ENCODE measurements around the gene CYLD. TPM values are rescaled to one million over a fixed set of nuclear protein-coding genes. Genes with fewer than 3 reads are reported as not detected.

Gene CYLD
- total and polyA plus RNA-seq, 3 donors from 2014 or later, result 37.4 to 89.3 (median 48.4) TPM

DNA sequence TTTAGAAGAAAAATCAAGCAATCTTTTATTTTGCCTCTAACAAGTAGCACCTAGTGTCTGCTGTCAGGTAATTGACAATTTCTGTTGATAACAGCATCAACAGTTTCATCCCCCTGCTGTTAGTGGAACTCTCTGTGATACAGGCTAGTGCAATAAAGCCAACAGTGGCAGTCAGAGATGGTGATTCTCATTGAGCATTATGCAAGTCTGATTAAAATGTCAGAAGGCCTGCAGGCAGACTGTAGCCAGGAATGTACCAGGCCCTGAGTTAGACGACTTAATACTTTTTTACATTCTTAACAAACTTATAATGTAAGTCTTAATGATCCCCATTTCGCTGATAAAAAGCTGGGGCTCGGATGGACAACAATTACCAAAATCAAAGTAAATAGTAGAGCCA, 14.6 kb downstream of the CYLD start:
- Histone ChIP-seq H3K27me3 (no peaks in the 10 kb centered on the region), H3K27ac (no peak overlapping the region), H3K9me3 (no peaks in the 10 kb centered on the region), H3K36me3 (ENCODE audit: low read depth, missing control alignments) (no peaks in the 10 kb centered on the region), H3K4me1 (no peaks in the 10 kb centered on the region), H3K4me3 (no peak overlapping the region)
- WGBS, 2 donors, result 80 to 85% methylated on average over 3 of the region's 3 CpGs
- no peak for DNase-seq
- no peak for TF ChIP-seq POLR2A (IDR thresholded peaks at IDR 0.05)
- intact Hi-C loops (cut with DNase I; ENCODE audit: low total_unique reads), result no loop called here

DNA sequence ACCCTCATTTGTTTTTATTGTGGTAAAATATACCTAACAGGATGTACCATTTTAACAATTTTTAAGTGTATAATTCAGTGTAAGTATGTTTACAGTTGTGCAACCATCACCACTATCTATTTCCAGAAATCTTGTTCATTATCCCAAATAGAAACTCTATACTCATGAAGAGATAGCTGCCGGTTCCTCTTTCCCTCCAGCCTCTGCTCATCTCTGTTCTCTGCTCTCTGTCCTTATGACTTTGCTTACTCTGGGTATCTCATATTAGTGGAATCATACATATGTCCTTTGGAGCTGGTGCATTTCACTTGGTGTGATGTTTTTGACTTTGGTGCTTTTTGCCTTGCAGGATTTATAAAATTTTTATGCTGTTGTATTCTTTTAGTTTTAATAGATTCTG, 19.4 kb downstream of the CYLD start:
- intact Hi-C loops (cut with DNase I; ENCODE audit: low total_unique reads), result no loop called here
- no peak overlapping the region for H3K4me3 ChIP-seq
- H3K36me3 ChIP-seq (ENCODE audit: low read depth, missing control alignments), result no peaks in the 10 kb centered on the region
- WGBS, 2 donors, result 74 to 91% methylated on average over 1 of the region's 1 CpG
- no peaks in the 10 kb centered on the region for H3K27me3 ChIP-seq
- no peak for TF ChIP-seq POLR2A (IDR thresholded peaks at IDR 0.05)
- TF ChIP-seq, protein P1, sequence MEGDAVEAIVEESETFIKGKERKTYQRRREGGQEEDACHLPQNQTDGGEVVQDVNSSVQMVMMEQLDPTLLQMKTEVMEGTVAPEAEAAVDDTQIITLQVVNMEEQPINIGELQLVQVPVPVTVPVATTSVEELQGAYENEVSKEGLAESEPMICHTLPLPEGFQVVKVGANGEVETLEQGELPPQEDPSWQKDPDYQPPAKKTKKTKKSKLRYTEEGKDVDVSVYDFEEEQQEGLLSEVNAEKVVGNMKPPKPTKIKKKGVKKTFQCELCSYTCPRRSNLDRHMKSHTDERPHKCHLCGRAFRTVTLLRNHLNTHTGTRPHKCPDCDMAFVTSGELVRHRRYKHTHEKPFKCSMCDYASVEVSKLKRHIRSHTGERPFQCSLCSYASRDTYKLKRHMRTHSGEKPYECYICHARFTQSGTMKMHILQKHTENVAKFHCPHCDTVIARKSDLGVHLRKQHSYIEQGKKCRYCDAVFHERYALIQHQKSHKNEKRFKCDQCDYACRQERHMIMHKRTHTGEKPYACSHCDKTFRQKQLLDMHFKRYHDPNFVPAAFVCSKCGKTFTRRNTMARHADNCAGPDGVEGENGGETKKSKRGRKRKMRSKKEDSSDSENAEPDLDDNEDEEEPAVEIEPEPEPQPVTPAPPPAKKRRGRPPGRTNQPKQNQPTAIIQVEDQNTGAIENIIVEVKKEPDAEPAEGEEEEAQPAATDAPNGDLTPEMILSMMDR (IDR thresholded peaks at IDR 0.05), result no peak
- DNase-seq, result no peak
- no peaks in the 10 kb centered on the region for H3K4me1 ChIP-seq
- H3K27ac ChIP-seq, result no peak overlapping the region
- H3K9me3 ChIP-seq, result no peaks in the 10 kb centered on the region

DNA sequence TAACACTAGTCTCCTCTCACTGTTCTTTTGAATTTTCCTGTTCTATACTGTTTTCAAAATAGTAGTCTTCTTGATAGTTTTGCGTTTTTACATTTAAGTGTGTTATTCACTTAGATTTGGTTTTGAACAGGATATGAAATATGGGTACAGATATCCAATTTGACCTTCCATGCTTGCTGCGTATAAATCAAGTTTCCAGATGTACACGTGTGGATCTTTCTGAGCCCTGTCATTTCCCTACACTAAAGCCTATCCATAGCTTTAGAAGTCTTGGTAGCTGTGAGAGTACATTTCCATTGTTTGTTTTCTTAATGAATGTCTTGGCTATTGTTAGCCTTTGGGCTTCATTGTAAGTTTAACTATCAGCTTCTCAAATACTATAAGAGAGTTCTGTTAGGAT, 20.4 kb downstream of the CYLD start:
- WGBS, 2 donors, result 81 to 87% methylated on average over 3 of the region's 3 CpGs
- no peak overlapping the region for H3K27ac ChIP-seq
- intact Hi-C loops (cut with DNase I; ENCODE audit: low total_unique reads), result no loop called here
- H3K4me3 ChIP-seq, result no peak overlapping the region
- no peak for DNase-seq
- H3K9me3 ChIP-seq, result no peaks in the 10 kb centered on the region
- H3K4me1 ChIP-seq, result no peaks in the 10 kb centered on the region
- TF ChIP-seq POLR2A (IDR thresholded peaks at IDR 0.05), result no peak
- TF ChIP-seq, protein P1 (IDR thresholded peaks at IDR 0.05), result no peak
- H3K36me3 ChIP-seq (ENCODE audit: low read depth, missing control alignments), result no peaks in the 10 kb centered on the region
- H3K27me3 ChIP-seq, result no peaks in the 10 kb centered on the region

DNA sequence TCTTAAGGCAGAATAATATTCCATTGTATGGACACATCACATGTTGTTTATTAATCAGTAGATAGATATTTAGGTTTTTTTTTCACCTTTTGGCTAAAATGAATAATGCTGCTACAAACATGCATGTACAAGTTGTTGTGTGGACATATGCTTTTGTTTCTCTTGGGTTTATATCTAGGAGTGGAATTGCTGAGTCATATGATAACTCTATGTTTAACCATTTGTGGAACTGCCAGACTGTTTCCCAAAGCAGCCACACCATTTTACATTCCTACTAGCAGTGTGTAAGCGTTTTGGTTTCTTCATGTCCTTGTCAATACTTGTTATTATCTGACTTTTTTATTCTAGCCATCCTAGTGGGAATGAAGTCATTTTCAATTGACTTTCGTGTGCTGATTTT, 21.3 kb downstream of the CYLD start:
- no peak for TF ChIP-seq POLR2A (IDR thresholded peaks at IDR 0.05)
- TF ChIP-seq, protein P1 (IDR thresholded peaks at IDR 0.05), result no peak
- DNase-seq, result no peak
- intact Hi-C loops (cut with DNase I; ENCODE audit: low total_unique reads), result no loop called here

DNA sequence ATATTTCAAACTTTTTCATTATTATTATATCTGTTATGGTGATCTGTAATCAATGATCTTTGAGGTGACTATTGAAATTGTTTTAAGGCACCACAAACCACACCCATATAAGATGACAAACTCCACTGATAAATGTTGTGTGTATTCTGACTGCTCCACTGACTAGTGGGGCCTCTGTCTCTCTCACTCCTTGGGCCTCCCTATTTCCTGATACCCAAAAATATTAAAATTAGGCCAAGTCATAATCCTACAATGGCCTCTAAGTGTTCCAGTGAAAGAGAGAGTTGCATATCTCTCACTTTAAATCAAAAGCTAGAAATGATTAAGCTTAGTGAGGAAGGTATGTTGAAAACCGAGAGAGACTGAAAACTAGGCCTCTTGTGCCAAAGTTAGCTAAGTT, 23.4 kb downstream of the CYLD start:
- Histone ChIP-seq H3K4me1 (no peaks in the 10 kb centered on the region), H3K4me3 (no peak overlapping the region), H3K27me3 (no peaks in the 10 kb centered on the region), H3K36me3 (ENCODE audit: low read depth, missing control alignments) (no peaks in the 10 kb centered on the region), H3K27ac (no peak overlapping the region), H3K9me3 (no peaks in the 10 kb centered on the region)
- intact Hi-C loops (cut with DNase I; ENCODE audit: low total_unique reads), result no loop called here
- TF ChIP-seq, protein P1 (IDR thresholded peaks at IDR 0.05), result no peak
- TF ChIP-seq POLR2A (IDR thresholded peaks at IDR 0.05), result no peak
- 93 to 98% methylated on average over 1 of the region's 1 CpG for WGBS, 2 donors
- no peak for DNase-seq

More for the DNA sequence above, 21.3 kb downstream of the CYLD start:
- no peak overlapping the region for H3K27ac ChIP-seq
- H3K4me3 ChIP-seq, result no peak overlapping the region
- H3K27me3 ChIP-seq, result no peaks in the 10 kb centered on the region
- no peaks in the 10 kb centered on the region for H3K36me3 ChIP-seq (ENCODE audit: low read depth, missing control alignments)
- no peaks in the 10 kb centered on the region for H3K4me1 ChIP-seq
- WGBS, 2 donors, result 88 to 100% methylated on average over 2 of the region's 2 CpGs
- H3K9me3 ChIP-seq, result no peaks in the 10 kb centered on the region
